Endothelial cell of umbilical vein (primary cell): ENCODE results near the gene LMO4. TPM values are rescaled to one million over a fixed set of nuclear protein-coding genes. Genes with fewer than 3 reads are reported as not detected.

ENCODE experiments used
- BruUV-seq: library from RNA; stranded (reverse); fragments of 400-500 nt; replicated peaks from 2 replicates; lab custom pipeline; 2021; lab: Mats Ljungman, UMichigan
- CTCF ChIA-PET: fragments of 300-600, 350-600 bp; sonication (Branson Sonifier 250); formaldehyde crosslinking; loops from one replicate; lab custom pipeline; 2021; ENCODE audit warnings: antibody characterized with exemption, inconsistent platforms; lab: Charles Lee
- POLR2A ChIA-PET: fragments of 300-600, 350-600 bp; sonication (Branson Sonifier 250); formaldehyde crosslinking; loops from one replicate; lab custom pipeline; 2021; ENCODE audit warnings: antibody characterized with exemption, inconsistent platforms; lab: Charles Lee
- DNase-seq: peaks from one replicate; pipeline ENCODE4 v3.0.0-alpha.2; 2011; ENCODE audit warnings: low read depth, low spot score
- FAIRE-seq: peaks from 2 replicates; lab custom pipeline; 2011; peaks lifted over from hg19 to GRCh38; lab: Jason Lieb, UNC
- H2AFZ ChIP-seq: 2 replicates; pipeline ENCODE4 v1.6.0; 2012; ENCODE audit warnings: low read depth, low read length, control low read depth, inconsistent platforms
- H3K27ac ChIP-seq: 2 replicates; pipeline ENCODE4 v1.5.1; 2011; ENCODE audit warnings: low read depth, mild to moderate bottlenecking, control low read depth, low read length, moderate library complexity; ENCODE audit not compliant: insufficient read depth
- H3K27me3 ChIP-seq, 2 experiments: 2 replicates each; pipeline versions ENCODE4 v1.6.0 to v1.6.1; 2011; ENCODE audit warnings: low read length in 2 of 2, mixed read lengths in 1 of 2; ENCODE audit not compliant: control insufficient read depth in 2 of 2, insufficient read depth in 2 of 2
- H3K36me3 ChIP-seq, 2 experiments: 2 replicates in 1 of 2; 3 replicates in 1 of 2; pipeline ENCODE4 v1.5.1; 2011; ENCODE audit warnings: low read length in 2 of 2, mild to moderate bottlenecking in 1 of 2, moderate library complexity in 1 of 2; ENCODE audit not compliant: control insufficient read depth in 2 of 2, insufficient read depth in 2 of 2; ENCODE audit errors: extremely low read depth in 1 of 2
- H3K4me1 ChIP-seq: 3 replicates; pipeline ENCODE4 v1.5.1; 2011; ENCODE audit warnings: mild to moderate bottlenecking, low read length; ENCODE audit not compliant: control insufficient read depth, insufficient read depth; ENCODE audit errors: extremely low read depth
- H3K4me2 ChIP-seq: 2 replicates; pipeline ENCODE4 v1.6.1; 2011; ENCODE audit warnings: low read length, control low read depth, mixed read lengths; ENCODE audit not compliant: insufficient read depth
- H3K4me3 ChIP-seq, 3 experiments: fragments of 200-600 bp in 1 of 3; sonication (generic), shearing (Covaris generic) in 1 of 3; replicated peaks in 1 of 3; 2 replicates each; pipeline ENCODE4 v1.5.1; 2011 to 2016; ENCODE audit warnings: control low read depth in 3 of 3, low read length in 3 of 3, mild to moderate bottlenecking in 2 of 3, inconsistent platforms in 1 of 3, low read depth in 1 of 3, moderate library complexity in 1 of 3; ENCODE audit not compliant: insufficient read depth in 1 of 3
- H3K79me2 ChIP-seq: 2 replicates; pipeline ENCODE4 v1.6.0; 2012; ENCODE audit warnings: low read length, inconsistent platforms; ENCODE audit not compliant: control insufficient read depth, insufficient read depth
- H3K9ac ChIP-seq: replicated peaks from 2 replicates; pipeline ENCODE3; 2011; ENCODE audit warnings: low read length, control low read depth; ENCODE audit not compliant: insufficient read depth; ENCODE audit errors: extremely low read depth
- H3K9me1 ChIP-seq: replicated peaks from 3 replicates; pipeline ENCODE4 v1.6.0; 2011; ENCODE audit warnings: mild to moderate bottlenecking, low read length; ENCODE audit not compliant: control insufficient read depth, insufficient read depth; ENCODE audit errors: extremely low read depth
- H3K9me3 ChIP-seq: replicated peaks from 2 replicates; pipeline ENCODE4 v1.5.1; 2012; ENCODE audit warnings: low read length, inconsistent platforms; ENCODE audit not compliant: control insufficient read depth, insufficient read depth
- H4K20me1 ChIP-seq: replicated peaks from 2 replicates; pipeline ENCODE3; 2011; ENCODE audit warnings: mild to moderate bottlenecking, low read length; ENCODE audit not compliant: control insufficient read depth, insufficient read depth; ENCODE audit errors: extremely low read depth
- EZH2 ChIP-seq: IDR thresholded peaks from 2 replicates; pipeline ENCODE4 v1.6.1; 2012; ENCODE audit warnings: borderline replicate concordance, low read depth, mild to moderate bottlenecking, moderate library complexity, low read length, inconsistent platforms; ENCODE audit not compliant: severe bottlenecking
- FOS ChIP-seq: IDR thresholded peaks from 2 replicates; pipeline ENCODE4 v1.6.1; 2011; ENCODE audit warnings: mild to moderate bottlenecking, low read length, moderate library complexity, borderline replicate concordance; ENCODE audit not compliant: insufficient read depth
- GATA2 ChIP-seq: IDR thresholded peaks from 2 replicates; pipeline ENCODE4 v1.7.0; 2011; ENCODE audit warnings: low read depth, mild to moderate bottlenecking, moderate library complexity, mixed read lengths, low read length; ENCODE audit not compliant: insufficient read length, insufficient read depth
- JUN ChIP-seq: IDR thresholded peaks from 2 replicates; pipeline ENCODE4 v1.6.1; 2011; ENCODE audit warnings: borderline replicate concordance, low read depth; ENCODE audit not compliant: insufficient read length, insufficient read depth
- MYC ChIP-seq: IDR thresholded peaks from one replicate; pipeline ENCODE4 v1.6.1; 2011; ENCODE audit warnings: mild to moderate bottlenecking, low read depth, low read length
- POLR2A ChIP-seq: IDR thresholded peaks from 2 replicates; pipeline ENCODE4 v1.6.1; 2012; ENCODE audit warnings: low read depth, mild to moderate bottlenecking, control low read depth, low read length
- POLR2AphosphoS5 ChIP-seq: IDR thresholded peaks from 2 replicates; pipeline ENCODE4 v1.6.1; 2012; ENCODE audit warnings: low read depth, mild to moderate bottlenecking, control low read depth, low read length, moderate library complexity; ENCODE audit not compliant: insufficient read depth
- dilution Hi-C: fragments of 300-500 bp; cut with MboI; formaldehyde crosslinking; loops from one replicate; pipeline ENCODE4 v1.15.0; 2019; ENCODE audit warnings: low sequenced_read_pairs; ENCODE audit not compliant: extremely low pct_ligation_motif_present
- intact Hi-C: fragments of 100-400 bp; cut with micrococcal nuclease; formaldehyde crosslinking; loops from one replicate; pipeline ENCODE4 v1.10.0; 2022
- polyA plus RNA-seq, 4 experiments: library from polyadenylated mRNA; depleted of rRNA in 3 of 4; stranded (reverse) in 3 of 4; unstranded in 1 of 4; fragments of >200 nt; gene quantifications; 2 replicates each; pipeline versions ENCODE4 v1.2.1 to v1.2.3, GENCODE V29; 2011 to 2012; ENCODE audit warnings: missing spikeins in 1 of 4
- total RNA-seq: library from RNA; stranded (reverse); gene quantifications from 2 replicates; pipeline ENCODE4 v1.2.3, GENCODE V29; 2021
- TF ChIP-seq, protein P1 (sequence below): IDR thresholded peaks from 2 replicates; pipeline ENCODE4 v1.6.1; 2011; ENCODE audit not compliant: insufficient read depth, insufficient read length
- TF ChIP-seq, protein P2 (sequence below), 2 donors: IDR thresholded peaks; 1 replicate in 1 of 2; 2 replicates in 1 of 2; pipeline ENCODE4 v1.5.1; 2011; ENCODE audit warnings: low read length in 2 of 2, mild to moderate bottlenecking in 2 of 2, moderate library complexity in 2 of 2, control low read depth in 1 of 2, inconsistent platforms in 1 of 2, low read depth in 1 of 2; ENCODE audit not compliant: insufficient read depth in 1 of 2; ENCODE audit errors: extremely low read depth in 1 of 2

LMO4 gene
- total and polyA plus RNA-seq, 2 donors (not counting 3 experiments of a cell fraction or from before 2014, with no cell fraction given), result 24.8 to 36.6 TPM

DNA sequence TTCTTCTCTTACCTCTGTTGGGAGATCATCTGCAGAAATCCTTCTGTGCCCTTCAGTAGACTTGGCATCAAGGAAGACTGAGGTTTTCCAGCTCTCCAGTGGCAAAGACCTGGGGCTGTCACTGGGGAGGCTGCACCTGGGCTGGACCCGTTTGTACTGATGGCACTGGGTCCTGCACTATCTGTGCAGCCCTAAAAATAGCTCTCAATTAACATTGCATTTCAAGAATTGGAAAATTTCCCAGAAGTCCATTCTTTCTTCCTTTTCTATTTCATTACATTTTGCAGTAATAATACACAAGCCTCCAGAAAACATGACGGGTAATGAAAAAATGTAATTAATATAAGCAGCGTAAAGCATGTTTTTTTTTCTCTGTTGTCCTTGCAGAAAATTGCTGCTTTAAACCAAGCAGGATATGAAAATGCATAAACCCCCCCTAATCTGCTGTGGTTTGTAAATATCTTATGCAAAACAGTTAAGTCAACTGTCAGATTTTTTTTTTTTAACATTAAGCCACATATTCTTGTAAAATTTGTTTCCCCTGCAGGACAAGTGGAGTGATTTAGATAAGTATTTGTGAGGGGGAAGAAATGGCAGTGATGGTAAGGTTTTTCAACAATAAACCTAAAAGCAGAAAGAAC is 64.9 kb downstream of the LMO4 start:
- no TSS peak for BruUV-seq
- ChIA-PET CTCF (no interaction called here), POLR2A (no interaction called here)
- no peaks in the 10 kb centered on the region for H3K9me3 ChIP-seq
- dilution Hi-C loops, result no loop called here
- no peak overlapping the region for H3K4me3 ChIP-seq
- no peak overlapping the region for H2AFZ ChIP-seq
- H4K20me1 ChIP-seq, result no peaks in the 10 kb centered on the region
- intact Hi-C loops, result loop anchor here (2.0 to 5.0 kb wide), 2 partner anchors 59 to 79 kb away; no protein-coding TSS in a partner anchor
- no peak overlapping the region for H3K9ac ChIP-seq
- H3K9me1 ChIP-seq, result no peaks in the 10 kb centered on the region
- TF ChIP-seq FOS, result no peak
- TF ChIP-seq JUN, result no peak
- no peak for TF ChIP-seq MYC
- no peak for TF ChIP-seq POLR2A
- no peak for TF ChIP-seq EZH2
- TF ChIP-seq, protein P1, sequence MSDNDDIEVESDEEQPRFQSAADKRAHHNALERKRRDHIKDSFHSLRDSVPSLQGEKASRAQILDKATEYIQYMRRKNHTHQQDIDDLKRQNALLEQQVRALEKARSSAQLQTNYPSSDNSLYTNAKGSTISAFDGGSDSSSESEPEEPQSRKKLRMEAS, result no peak
- TF ChIP-seq POLR2AphosphoS5, result no peak
- TF ChIP-seq GATA2, result no peak
- TF ChIP-seq, protein P2, sequence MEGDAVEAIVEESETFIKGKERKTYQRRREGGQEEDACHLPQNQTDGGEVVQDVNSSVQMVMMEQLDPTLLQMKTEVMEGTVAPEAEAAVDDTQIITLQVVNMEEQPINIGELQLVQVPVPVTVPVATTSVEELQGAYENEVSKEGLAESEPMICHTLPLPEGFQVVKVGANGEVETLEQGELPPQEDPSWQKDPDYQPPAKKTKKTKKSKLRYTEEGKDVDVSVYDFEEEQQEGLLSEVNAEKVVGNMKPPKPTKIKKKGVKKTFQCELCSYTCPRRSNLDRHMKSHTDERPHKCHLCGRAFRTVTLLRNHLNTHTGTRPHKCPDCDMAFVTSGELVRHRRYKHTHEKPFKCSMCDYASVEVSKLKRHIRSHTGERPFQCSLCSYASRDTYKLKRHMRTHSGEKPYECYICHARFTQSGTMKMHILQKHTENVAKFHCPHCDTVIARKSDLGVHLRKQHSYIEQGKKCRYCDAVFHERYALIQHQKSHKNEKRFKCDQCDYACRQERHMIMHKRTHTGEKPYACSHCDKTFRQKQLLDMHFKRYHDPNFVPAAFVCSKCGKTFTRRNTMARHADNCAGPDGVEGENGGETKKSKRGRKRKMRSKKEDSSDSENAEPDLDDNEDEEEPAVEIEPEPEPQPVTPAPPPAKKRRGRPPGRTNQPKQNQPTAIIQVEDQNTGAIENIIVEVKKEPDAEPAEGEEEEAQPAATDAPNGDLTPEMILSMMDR (IDR thresholded peaks at IDR 0.05; ENCODE audit: extremely low read depth in 1 of 2, insufficient read depth in 1 of 2, low read depth in 1 of 2, low read length in 2 of 2), result no peak
- H3K27ac ChIP-seq, result no peak overlapping the region
- H3K36me3 ChIP-seq, result no peaks in the 10 kb centered on the region
- peaks cover 5% of the 10 kb centered on the region for H3K4me1 ChIP-seq
- H3K27me3 ChIP-seq, result no peaks in the 10 kb centered on the region
- FAIRE-seq (no peak), DNase-seq (no peak)
- H3K4me2 ChIP-seq, result no peak overlapping the region
- H3K79me2 ChIP-seq, result no peaks in the 10 kb centered on the region
